ENCODE measurements around the gene AOPEP. TPM values are rescaled to one million over a fixed set of nuclear protein-coding genes. Genes with fewer than 3 reads are reported as not detected.

The AOPEP gene
- total and polyA plus RNA-seq, 2 donors (not counting 3 experiments of a cell fraction or from before 2014, with no cell fraction given), result 20.2 to 41.6 TPM

GRCh38 chr9:94960964-94961363 is 234.5 kb downstream of the AOPEP start:
- Histone ChIP-seq H3K27me3 (ENCODE audit: control insufficient read depth in 2 of 2, insufficient read depth in 2 of 2, low read length in 2 of 2) (no peaks in the 10 kb centered on the region), H3K4me3 (replicated peaks in 1 of 3; ENCODE audit: insufficient read depth in 1 of 3, low read depth in 1 of 3, low read length in 3 of 3) (no peak overlapping the region), H3K4me2 (ENCODE audit: insufficient read depth, low read length) (no peak overlapping the region), H3K9me3 (replicated peaks; ENCODE audit: control insufficient read depth, insufficient read depth, low read length) (no peaks in the 10 kb centered on the region), H2AFZ (ENCODE audit: low read depth, low read length) (no peak overlapping the region), H3K79me2 (ENCODE audit: control insufficient read depth, insufficient read depth, low read length) (no peaks in the 10 kb centered on the region), H4K20me1 (replicated peaks; ENCODE audit: control insufficient read depth, extremely low read depth, insufficient read depth, low read length) (no peaks in the 10 kb centered on the region), H3K4me1 (ENCODE audit: control insufficient read depth, extremely low read depth, insufficient read depth, low read length) (no peaks in the 10 kb centered on the region), H3K36me3 (ENCODE audit: control insufficient read depth in 2 of 2, extremely low read depth in 1 of 2, insufficient read depth in 2 of 2, low read length in 2 of 2) (no peaks in the 10 kb centered on the region), H3K9ac (replicated peaks; ENCODE audit: extremely low read depth, insufficient read depth, low read length) (no peak overlapping the region), H3K9me1 (replicated peaks; ENCODE audit: control insufficient read depth, extremely low read depth, insufficient read depth, low read length) (no peaks in the 10 kb centered on the region), H3K27ac (ENCODE audit: insufficient read depth, low read depth, low read length) (no peak overlapping the region)
- TF ChIP-seq GATA2 (IDR thresholded peaks at IDR 0.05; ENCODE audit: insufficient read depth, insufficient read length, low read depth, low read length) (no peak), EZH2 (IDR thresholded peaks at IDR 0.05; ENCODE audit: borderline replicate concordance, low read depth, low read length, severe bottlenecking) (no peak), MAX (IDR thresholded peaks at IDR 0.05; ENCODE audit: insufficient read depth, insufficient read length) (no peak), JUN (IDR thresholded peaks at IDR 0.05; ENCODE audit: borderline replicate concordance, insufficient read depth, insufficient read length, low read depth) (no peak), POLR2A (IDR thresholded peaks at IDR 0.05; ENCODE audit: low read depth, low read length) (no peak), POLR2AphosphoS5 (IDR thresholded peaks at IDR 0.05; ENCODE audit: insufficient read depth, low read depth, low read length) (no peak), CTCF (IDR thresholded peaks at IDR 0.05; ENCODE audit: extremely low read depth in 1 of 2, insufficient read depth in 1 of 2, low read depth in 1 of 2, low read length in 2 of 2) (no peak)
- ChIA-PET CTCF (no interaction called here), POLR2A (no interaction called here)
- FAIRE-seq, result no peak
- intact Hi-C loops (cut with micrococcal nuclease), result no loop called here
- BruUV-seq (replicated peaks), result no TSS peak
- dilution Hi-C loops (cut with MboI; ENCODE audit: extremely low pct_ligation_motif_present, low sequenced_read_pairs), result no loop called here
- DNase-seq (ENCODE audit: low read depth, low spot score), result no peak

Measured in endothelial cell of umbilical vein (primary cell).